HEK293 (cell line): ENCODE results near the gene PGPEP1.

ENCODE experiments used
- CTCF ChIA-PET: fragments of 350-600 bp; formaldehyde crosslinking; extraction: SDS; loops from one replicate; lab custom pipeline; 2021; ENCODE audit warnings: antibody characterized with exemption; lab: Yijun Ruan, JAX
- POLR2A ChIA-PET: fragments of 300-600 bp; formaldehyde crosslinking; extraction: SDS; loops from one replicate; lab custom pipeline; 2020; ENCODE audit warnings: antibody characterized with exemption, inconsistent platforms; lab: Yijun Ruan, JAX
- H3K27ac ChIP-seq: fragments of 200-500 bp; sonication (Bioruptor generic); 2 replicates; pipeline ENCODE4 v1.5.1; 2014; ENCODE audit warnings: low read depth, low read length, control low read depth, inconsistent platforms; ENCODE audit errors: extremely low read depth
- H3K36me3 ChIP-seq, 2 experiments: fragments of 200-500 bp in 1 of 2; sonication (Bioruptor generic) in 1 of 2; 1 replicate in 1 of 2; 2 replicates in 1 of 2; pipeline ENCODE4 v1.5.1; 2014 to 2017; ENCODE audit warnings: inconsistent platforms in 2 of 2, low read length in 2 of 2; ENCODE audit not compliant: control insufficient read depth in 2 of 2, insufficient read depth in 1 of 2
- H3K4me1 ChIP-seq: fragments of 200-500 bp; sonication (Bioruptor generic); 2 replicates; pipeline ENCODE4 v1.5.1; 2014; ENCODE audit warnings: mild to moderate bottlenecking, low read length, inconsistent platforms; ENCODE audit not compliant: control insufficient read depth, insufficient read depth
- H3K4me3 ChIP-seq: 2 replicates; pipeline ENCODE4 v1.5.1; 2011; ENCODE audit warnings: low read depth, mild to moderate bottlenecking, control low read depth, low read length, moderate library complexity
- H3K9me3 ChIP-seq: fragments of 200-500 bp; sonication (Bioruptor generic); 2 replicates; pipeline ENCODE4 v1.5.1; 2014; ENCODE audit warnings: low read depth, low read length, inconsistent platforms; ENCODE audit not compliant: control insufficient read depth, insufficient read depth
- AEBP2 ChIP-seq: fragments of 450-650 bp; formaldehyde crosslinking; IDR thresholded peaks from 2 replicates; pipeline ENCODE4 v1.5.1; 2016; ENCODE audit warnings: missing biosample characterization, missing genetic modification characterization, borderline replicate concordance
- ATF2 ChIP-seq: fragments of 450-650 bp; formaldehyde crosslinking; IDR thresholded peaks from 2 replicates; pipeline ENCODE4 v1.5.1; 2016; ENCODE audit warnings: missing biosample characterization, missing genetic modification characterization, low read depth
- GFI1B ChIP-seq: fragments of 450-650 bp; formaldehyde crosslinking; IDR thresholded peaks from 2 replicates; pipeline ENCODE4 v1.5.1; 2016; ENCODE audit warnings: missing biosample characterization, missing genetic modification characterization
- HOXD13 ChIP-seq: sonication (generic); formaldehyde crosslinking; IDR thresholded peaks from 2 replicates; pipeline ENCODE4 v1.8.0; 2022; ENCODE audit warnings: missing genetic modification reagents, borderline replicate concordance
- YY2 ChIP-seq: fragments of 450-650 bp; formaldehyde crosslinking; IDR thresholded peaks from 2 replicates; pipeline ENCODE4 v1.5.1; 2016; ENCODE audit warnings: missing biosample characterization, missing genetic modification characterization
- ZBTB17 ChIP-seq: fragments of 450-650 bp; formaldehyde crosslinking; IDR thresholded peaks from 2 replicates; pipeline ENCODE4 v1.5.1; 2016; ENCODE audit warnings: missing biosample characterization, missing genetic modification characterization
- ZEB2 ChIP-seq: fragments of 450-650 bp; formaldehyde crosslinking; IDR thresholded peaks from 2 replicates; pipeline ENCODE4 v1.5.1; 2016; ENCODE audit warnings: missing biosample characterization, missing genetic modification characterization
- ZFP41 ChIP-seq: fragments of 450-650 bp; formaldehyde crosslinking; IDR thresholded peaks from 2 replicates; pipeline ENCODE4 v1.5.1; 2016; ENCODE audit warnings: missing biosample characterization, missing genetic modification characterization, borderline replicate concordance
- ZNF114 ChIP-seq: fragments of 450-650 bp; formaldehyde crosslinking; IDR thresholded peaks from 2 replicates; pipeline ENCODE4 v1.5.0; 2017; ENCODE audit warnings: missing biosample characterization, missing genetic modification characterization
- ZNF274 ChIP-seq, 2 experiments: fragments of 200-500 bp in 1 of 2; fragments of 450-650 bp in 1 of 2; sonication (Bioruptor generic) in 1 of 2; formaldehyde crosslinking in 1 of 2; IDR thresholded peaks; 2 replicates each; pipeline versions ENCODE4 v1.5.1 to v1.6.1; 2014 to 2016; ENCODE audit warnings: borderline replicate concordance in 1 of 2, inconsistent platforms in 1 of 2, low read length in 1 of 2, missing biosample characterization in 1 of 2, missing genetic modification characterization in 1 of 2
- ZNF391 ChIP-seq: fragments of 450-650 bp; formaldehyde crosslinking; IDR thresholded peaks from 2 replicates; pipeline ENCODE4 v1.5.1; 2016; ENCODE audit warnings: low read depth, missing biosample characterization, missing genetic modification characterization, borderline replicate concordance
- ZNF549 ChIP-seq: fragments of 450-650 bp; IDR thresholded peaks from 2 replicates; pipeline ENCODE4 v1.5.1; 2018; ENCODE audit warnings: missing biosample characterization, missing genetic modification characterization, mild to moderate bottlenecking, inconsistent platforms, moderate library complexity
- ZNF670 ChIP-seq: fragments of 450-650 bp; formaldehyde crosslinking; IDR thresholded peaks from 2 replicates; pipeline ENCODE4 v1.5.1; 2016; ENCODE audit warnings: missing biosample characterization, missing genetic modification characterization, low read depth
- ZNF830 ChIP-seq: fragments of 450-650 bp; IDR thresholded peaks from 2 replicates; pipeline ENCODE4 v1.5.0; 2018; ENCODE audit warnings: missing biosample characterization, missing genetic modification characterization, low read depth, mild to moderate bottlenecking, moderate library complexity
- TF ChIP-seq, protein P1 (sequence below): fragments of 450-650 bp; formaldehyde crosslinking; IDR thresholded peaks from 2 replicates; pipeline ENCODE4 v1.5.1; 2017; ENCODE audit warnings: missing biosample characterization, missing genetic modification characterization
- TF ChIP-seq, protein P2 (sequence below): fragments of 450-650 bp; formaldehyde crosslinking; IDR thresholded peaks from 2 replicates; pipeline ENCODE4 v1.5.1; 2016; ENCODE audit warnings: missing biosample characterization, missing genetic modification characterization
- TF ChIP-seq, protein P3 (sequence below): sonication (generic); formaldehyde crosslinking; IDR thresholded peaks from 2 replicates; pipeline ENCODE4 v1.8.1; 2022; ENCODE audit warnings: mild to moderate bottlenecking, moderate library complexity, missing genetic modification reagents
- TF ChIP-seq, protein P4 (sequence below): fragments of 450-650 bp; formaldehyde crosslinking; IDR thresholded peaks from 2 replicates; pipeline ENCODE4 v1.5.1; 2016; ENCODE audit warnings: missing biosample characterization, missing genetic modification characterization

PGPEP1 gene

DNA sequence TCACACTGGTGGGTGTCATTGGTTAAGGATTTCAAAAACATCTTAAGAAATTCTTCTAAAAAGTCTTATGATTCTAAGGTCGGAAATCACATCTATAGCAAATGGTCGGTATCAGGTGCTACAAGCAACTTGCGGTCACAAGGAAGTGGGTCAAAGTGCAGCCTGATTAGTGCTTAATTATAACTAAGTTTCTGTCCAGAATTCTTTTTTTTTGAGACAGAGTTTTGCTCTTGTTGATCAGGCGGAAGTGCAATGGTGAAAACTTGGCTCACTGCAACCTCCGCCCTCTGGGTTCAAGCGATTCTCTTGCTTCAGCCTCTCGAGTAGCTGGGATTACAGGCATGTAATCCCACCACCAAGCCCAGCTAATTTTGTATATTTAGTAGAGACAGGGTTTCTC lies 44.4 kb downstream of the PGPEP1 start:
- H3K4me1 ChIP-seq: no peaks in the 10 kb centered on the region
- no peak overlapping the region for H3K27ac ChIP-seq
- POLR2A ChIA-PET: no interaction called here
- no peak overlapping the region for H3K4me3 ChIP-seq
- no peaks in the 10 kb centered on the region for H3K36me3 ChIP-seq
- TF ChIP-seq ATF2 (no peak), ZFP41 (tag by site-specific recombination) (no peak), ZNF830 (tag by site-specific recombination) (no peak), ZNF549 (tag by site-specific recombination) (no peak), GFI1B (tag by site-specific recombination) (no peak), ZBTB17 (tag by site-specific recombination) (no peak), ZNF274 (IDR thresholded peaks at IDR 0.05; ENCODE audit: low read length) (no peak), ZNF274 (tag by site-specific recombination; IDR thresholded peaks at IDR 0.05; ENCODE audit: borderline replicate concordance) (no peak), ZNF114 (tag by site-specific recombination) (no peak), ZEB2 (tag by site-specific recombination) (no peak), ZNF391 (tag by site-specific recombination) (no peak), AEBP2 (tag by site-specific recombination) (no peak), HOXD13 (no peak), ZNF670 (no peak), YY2 (tag by site-specific recombination) (no peak)
- TF ChIP-seq, protein P1, sequence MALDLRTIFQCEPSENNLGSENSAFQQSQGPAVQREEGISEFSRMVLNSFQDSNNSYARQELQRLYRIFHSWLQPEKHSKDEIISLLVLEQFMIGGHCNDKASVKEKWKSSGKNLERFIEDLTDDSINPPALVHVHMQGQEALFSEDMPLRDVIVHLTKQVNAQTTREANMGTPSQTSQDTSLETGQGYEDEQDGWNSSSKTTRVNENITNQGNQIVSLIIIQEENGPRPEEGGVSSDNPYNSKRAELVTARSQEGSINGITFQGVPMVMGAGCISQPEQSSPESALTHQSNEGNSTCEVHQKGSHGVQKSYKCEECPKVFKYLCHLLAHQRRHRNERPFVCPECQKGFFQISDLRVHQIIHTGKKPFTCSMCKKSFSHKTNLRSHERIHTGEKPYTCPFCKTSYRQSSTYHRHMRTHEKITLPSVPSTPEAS (tag by site-specific recombination): no peak
- TF ChIP-seq, protein P2, sequence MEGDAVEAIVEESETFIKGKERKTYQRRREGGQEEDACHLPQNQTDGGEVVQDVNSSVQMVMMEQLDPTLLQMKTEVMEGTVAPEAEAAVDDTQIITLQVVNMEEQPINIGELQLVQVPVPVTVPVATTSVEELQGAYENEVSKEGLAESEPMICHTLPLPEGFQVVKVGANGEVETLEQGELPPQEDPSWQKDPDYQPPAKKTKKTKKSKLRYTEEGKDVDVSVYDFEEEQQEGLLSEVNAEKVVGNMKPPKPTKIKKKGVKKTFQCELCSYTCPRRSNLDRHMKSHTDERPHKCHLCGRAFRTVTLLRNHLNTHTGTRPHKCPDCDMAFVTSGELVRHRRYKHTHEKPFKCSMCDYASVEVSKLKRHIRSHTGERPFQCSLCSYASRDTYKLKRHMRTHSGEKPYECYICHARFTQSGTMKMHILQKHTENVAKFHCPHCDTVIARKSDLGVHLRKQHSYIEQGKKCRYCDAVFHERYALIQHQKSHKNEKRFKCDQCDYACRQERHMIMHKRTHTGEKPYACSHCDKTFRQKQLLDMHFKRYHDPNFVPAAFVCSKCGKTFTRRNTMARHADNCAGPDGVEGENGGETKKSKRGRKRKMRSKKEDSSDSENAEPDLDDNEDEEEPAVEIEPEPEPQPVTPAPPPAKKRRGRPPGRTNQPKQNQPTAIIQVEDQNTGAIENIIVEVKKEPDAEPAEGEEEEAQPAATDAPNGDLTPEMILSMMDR (tag by site-specific recombination): no peak
- TF ChIP-seq, protein P3, sequence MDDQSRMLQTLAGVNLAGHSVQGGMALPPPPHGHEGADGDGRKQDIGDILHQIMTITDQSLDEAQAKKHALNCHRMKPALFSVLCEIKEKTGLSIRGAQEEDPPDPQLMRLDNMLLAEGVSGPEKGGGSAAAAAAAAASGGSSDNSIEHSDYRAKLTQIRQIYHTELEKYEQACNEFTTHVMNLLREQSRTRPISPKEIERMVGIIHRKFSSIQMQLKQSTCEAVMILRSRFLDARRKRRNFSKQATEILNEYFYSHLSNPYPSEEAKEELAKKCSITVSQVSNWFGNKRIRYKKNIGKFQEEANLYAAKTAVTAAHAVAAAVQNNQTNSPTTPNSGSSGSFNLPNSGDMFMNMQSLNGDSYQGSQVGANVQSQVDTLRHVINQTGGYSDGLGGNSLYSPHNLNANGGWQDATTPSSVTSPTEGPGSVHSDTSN (CRISPR knock-in tag): no peak
- TF ChIP-seq, protein P4, sequence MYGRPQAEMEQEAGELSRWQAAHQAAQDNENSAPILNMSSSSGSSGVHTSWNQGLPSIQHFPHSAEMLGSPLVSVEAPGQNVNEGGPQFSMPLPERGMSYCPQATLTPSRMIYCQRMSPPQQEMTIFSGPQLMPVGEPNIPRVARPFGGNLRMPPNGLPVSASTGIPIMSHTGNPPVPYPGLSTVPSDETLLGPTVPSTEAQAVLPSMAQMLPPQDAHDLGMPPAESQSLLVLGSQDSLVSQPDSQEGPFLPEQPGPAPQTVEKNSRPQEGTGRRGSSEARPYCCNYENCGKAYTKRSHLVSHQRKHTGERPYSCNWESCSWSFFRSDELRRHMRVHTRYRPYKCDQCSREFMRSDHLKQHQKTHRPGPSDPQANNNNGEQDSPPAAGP: no peak
- TF ChIP-seq, all 188 proteins: peak for 0
- CTCF ChIA-PET: interaction anchor here (4.8 kb wide), 1 partner anchor 26 kb away, joined by 44 read pairs; no protein-coding TSS in a partner anchor
- no peaks in the 10 kb centered on the region for H3K9me3 ChIP-seq
